ENCODE results near the gene ATP5PB. TPM values are rescaled to one million over a fixed set of nuclear protein-coding genes. Genes with fewer than 3 reads are reported as not detected.

Gene ATP5PB
- total and polyA plus RNA-seq, 7 donors = 157 to 849 (median 217) TPM

GRCh38 chr1:111454859-111455641, 5.8 kb downstream of the ATP5PB start:
- TF ChIP-seq EP300 (IDR thresholded peaks at IDR 0.05) (no peak), POLR2A (IDR thresholded peaks at IDR 0.05) (no peak), CTCF (IDR thresholded peaks at IDR 0.05) (no peak), POLR2AphosphoS5 (IDR thresholded peaks at IDR 0.05) (no peak)
- H3K36me3 ChIP-seq = peaks cover 3 to 68% (median 38%) of the 10 kb centered on the region in 4 donors
- H3K4me1 ChIP-seq = peaks cover 0 to 57% (median 44%) of the 10 kb centered on the region in 4 donors
- H3K4me3 ChIP-seq = no peak overlapping the region
- intact Hi-C loops (cut with DNase I) = no loop called here
- no peaks in the 10 kb centered on the region for H3K27me3 ChIP-seq
- no peak for DNase-seq
- no peaks in the 10 kb centered on the region for H3K9me3 ChIP-seq
- H3K27ac ChIP-seq = no peak overlapping the region
- 49 to 60% methylated on average over 5 of the region's 5 CpGs for WGBS, 2 donors

- H3K27me3 ChIP-seq = no peaks in the 10 kb centered on the region
- DNase-seq = no peak
- TF ChIP-seq POLR2A (IDR thresholded peaks at IDR 0.05) (no peak), CTCF (IDR thresholded peaks at IDR 0.05) (no peak), EP300 (IDR thresholded peaks at IDR 0.05) (no peak), POLR2AphosphoS5 (IDR thresholded peaks at IDR 0.05) (no peak)
- peaks cover 3 to 74% (median 39%) of the 10 kb centered on the region in 4 donors for H3K36me3 ChIP-seq
- peaks cover 0 to 52% (median 38%) of the 10 kb centered on the region in 4 donors for H3K4me1 ChIP-seq
- H3K9me3 ChIP-seq = no peaks in the 10 kb centered on the region
- intact Hi-C loops (cut with DNase I) = no loop called here
- no peak overlapping the region for H3K27ac ChIP-seq
- no peak overlapping the region for H3K4me3 ChIP-seq
- 82 to 87% methylated on average over 3 of the region's 3 CpGs for WGBS, 2 donors
Observed at GRCh38 chr1:111455642-111456031, 6.4 kb downstream of the ATP5PB start.

- Histone ChIP-seq H3K27ac (no peak overlapping the region), H3K36me3 (peaks cover 6 to 79% (median 33%) of the 10 kb centered on the region in 4 donors), H3K4me3 (no peak overlapping the region), H3K9me3 (no peaks in the 10 kb centered on the region), H3K4me1 (peaks cover 0 to 16% (median 0%) of the 10 kb centered on the region in 4 donors), H3K27me3 (no peaks in the 10 kb centered on the region)
- TF ChIP-seq CTCF (IDR thresholded peaks at IDR 0.05) (no peak), POLR2A (IDR thresholded peaks at IDR 0.05) (no peak), EP300 (IDR thresholded peaks at IDR 0.05) (no peak), POLR2AphosphoS5 (IDR thresholded peaks at IDR 0.05) (no peak)
- WGBS, 2 donors = 94 to 96% methylated on average over 6 of the region's 6 CpGs
- intact Hi-C loops (cut with DNase I) = no loop called here
- DNase-seq = no peak
Observed at GRCh38 chr1:111461765-111462164, 12.5 kb downstream of the ATP5PB start.

- TF ChIP-seq CTCF (IDR thresholded peaks at IDR 0.05) (no peak), POLR2A (IDR thresholded peaks at IDR 0.05) (no peak), POLR2AphosphoS5 (IDR thresholded peaks at IDR 0.05) (no peak), EP300 (IDR thresholded peaks at IDR 0.05) (no peak)
- Histone ChIP-seq H3K27me3 (no peaks in the 10 kb centered on the region), H3K9me3 (no peaks in the 10 kb centered on the region), H3K36me3 (peaks cover 6 to 79% (median 29%) of the 10 kb centered on the region in 4 donors), H3K4me3 (no peak overlapping the region), H3K27ac (peak overlapping the region in 3 of 4 donors; percentile 22 to 47 (median 42)), H3K4me1 (peaks cover 0 to 16% (median 0%) of the 10 kb centered on the region in 4 donors)
- WGBS, 2 donors = 83 to 85% methylated on average over 4 of the region's 4 CpGs
- DNase-seq = no peak
- intact Hi-C loops (cut with DNase I) = no loop called here
Observed at GRCh38 chr1:111462370-111463028, 13.2 kb downstream of the ATP5PB start.

All from sigmoid colon (tissue), 7 donors.